PFSK-1 (cell line): Measurements from ENCODE around the gene SLC39A6.

Experiments
- FOXP2 ChIP-seq: optimal IDR thresholded peaks from 2 replicates; pipeline ENCODE3; 2011; ENCODE audit warnings: borderline replicate concordance, control low read depth, inconsistent platforms; ENCODE audit not compliant: insufficient read depth; ENCODE audit errors: extremely low read length, extremely low read depth
- TAF1 ChIP-seq: IDR thresholded peaks from 2 replicates; pipeline ENCODE4 v1.6.1; 2012; ENCODE audit warnings: low read length, control low read depth, borderline replicate concordance; ENCODE audit not compliant: insufficient read depth

DNA sequence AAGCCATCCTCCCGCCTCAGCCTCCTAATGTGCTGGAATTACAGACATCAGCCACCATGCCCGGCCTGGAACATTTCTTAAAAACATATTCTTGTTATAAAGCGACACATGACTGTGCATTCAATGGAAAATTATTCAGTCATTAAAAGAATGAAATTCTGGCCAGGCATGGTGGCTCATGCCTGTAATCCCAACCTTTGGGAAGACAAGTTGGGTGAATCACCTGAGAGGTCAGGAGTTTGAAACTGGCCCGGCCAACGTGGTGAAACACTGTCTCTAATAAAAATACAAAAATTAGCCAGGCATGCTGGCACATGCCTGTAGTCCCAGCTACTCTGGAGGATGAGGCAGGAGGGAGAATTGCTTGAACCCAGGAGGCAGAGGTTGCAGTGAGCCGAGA is 40.1 kb downstream of the SLC39A6 start:
- TF ChIP-seq TAF1: no peak
- no peak for TF ChIP-seq FOXP2
